Measurements from ENCODE around the gene FYCO1.
A peak's percentile ranks its signal among the peaks of the same experiment; 100 is the strongest.

Gene FYCO1

DNA sequence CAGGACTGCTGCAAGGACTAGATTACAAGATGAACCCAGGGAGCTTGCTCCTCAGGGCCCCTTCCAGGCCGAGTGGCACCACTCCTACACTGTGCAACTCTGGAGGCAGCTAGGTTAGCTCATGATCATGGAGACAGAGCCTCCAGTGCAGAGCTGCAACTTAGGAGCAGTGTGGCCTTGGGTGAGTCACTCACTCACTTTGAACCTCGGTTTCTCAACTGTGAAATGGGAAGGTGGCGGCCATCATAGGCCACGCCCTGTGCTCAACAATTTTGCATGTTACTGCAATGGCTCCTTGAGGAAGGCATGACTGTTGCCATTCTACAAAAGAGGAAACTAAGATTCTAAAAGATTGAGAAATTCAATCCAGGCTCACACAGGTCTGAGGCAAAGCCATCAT lies 63.5 kb downstream of the FYCO1 start:
- H3K27ac ChIP-seq: no peak overlapping the region
- TF ChIP-seq, protein P1, sequence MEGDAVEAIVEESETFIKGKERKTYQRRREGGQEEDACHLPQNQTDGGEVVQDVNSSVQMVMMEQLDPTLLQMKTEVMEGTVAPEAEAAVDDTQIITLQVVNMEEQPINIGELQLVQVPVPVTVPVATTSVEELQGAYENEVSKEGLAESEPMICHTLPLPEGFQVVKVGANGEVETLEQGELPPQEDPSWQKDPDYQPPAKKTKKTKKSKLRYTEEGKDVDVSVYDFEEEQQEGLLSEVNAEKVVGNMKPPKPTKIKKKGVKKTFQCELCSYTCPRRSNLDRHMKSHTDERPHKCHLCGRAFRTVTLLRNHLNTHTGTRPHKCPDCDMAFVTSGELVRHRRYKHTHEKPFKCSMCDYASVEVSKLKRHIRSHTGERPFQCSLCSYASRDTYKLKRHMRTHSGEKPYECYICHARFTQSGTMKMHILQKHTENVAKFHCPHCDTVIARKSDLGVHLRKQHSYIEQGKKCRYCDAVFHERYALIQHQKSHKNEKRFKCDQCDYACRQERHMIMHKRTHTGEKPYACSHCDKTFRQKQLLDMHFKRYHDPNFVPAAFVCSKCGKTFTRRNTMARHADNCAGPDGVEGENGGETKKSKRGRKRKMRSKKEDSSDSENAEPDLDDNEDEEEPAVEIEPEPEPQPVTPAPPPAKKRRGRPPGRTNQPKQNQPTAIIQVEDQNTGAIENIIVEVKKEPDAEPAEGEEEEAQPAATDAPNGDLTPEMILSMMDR (IDR thresholded peaks at IDR 0.05): no peak
- no peak for TF ChIP-seq ZFX (IDR thresholded peaks at IDR 0.05; ENCODE audit: borderline replicate concordance)

DNA sequence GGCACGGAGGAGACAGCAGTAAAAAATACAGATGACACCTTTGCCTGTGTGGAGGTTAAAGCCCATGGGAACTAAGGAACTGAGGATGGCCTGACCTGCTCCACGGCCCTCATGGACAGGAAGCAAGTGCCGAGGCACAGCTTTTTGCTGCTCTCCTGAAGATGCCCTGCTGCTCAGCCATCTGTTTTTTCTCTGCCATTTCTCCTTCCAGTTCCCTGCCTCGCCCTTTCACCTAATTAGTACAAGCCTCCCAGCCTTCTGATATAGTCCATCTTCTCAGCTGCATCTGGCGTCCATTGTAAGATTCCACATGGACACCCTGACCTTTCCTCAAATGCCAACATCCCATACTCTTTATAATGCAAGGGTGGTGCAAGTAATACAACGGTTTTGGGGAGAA lies 64.1 kb downstream of the FYCO1 start:
- no peak overlapping the region for H3K27ac ChIP-seq
- no peak for TF ChIP-seq ZFX (IDR thresholded peaks at IDR 0.05; ENCODE audit: borderline replicate concordance)
- TF ChIP-seq, protein P1 (IDR thresholded peaks at IDR 0.05): no peak

DNA sequence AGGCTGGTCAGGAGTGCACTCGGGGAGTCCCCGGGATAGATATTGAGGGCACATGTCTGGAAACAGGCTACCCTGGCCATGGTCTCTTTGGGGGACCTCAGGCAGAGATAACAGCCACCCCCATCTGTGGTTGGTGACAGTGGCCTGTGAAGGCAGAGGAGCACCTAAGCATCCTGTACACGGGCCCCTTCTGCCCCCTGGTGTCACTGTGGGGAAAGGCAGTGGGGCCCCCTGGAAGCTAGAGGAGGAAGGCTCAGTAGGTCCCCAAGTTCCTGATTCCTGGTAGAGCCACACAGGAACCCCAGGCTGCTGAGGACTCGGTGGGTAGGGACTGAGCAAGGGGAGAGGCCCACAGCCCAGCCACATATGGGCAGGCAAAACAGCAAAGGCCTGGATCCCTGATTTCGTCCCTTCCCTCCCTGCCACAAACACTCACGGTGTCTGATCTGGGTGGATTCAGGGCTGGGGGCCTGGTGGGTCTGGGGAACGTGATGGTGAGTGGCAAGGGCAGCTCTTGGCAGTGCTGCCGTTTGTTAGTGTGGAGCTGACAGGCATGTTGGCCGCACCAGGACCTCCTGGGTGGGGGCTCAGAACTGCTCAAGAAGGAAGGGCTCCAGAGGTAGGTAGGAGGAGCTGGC lies 66.5 kb downstream of the FYCO1 start:
- H3K27ac ChIP-seq: no peak overlapping the region

DNA sequence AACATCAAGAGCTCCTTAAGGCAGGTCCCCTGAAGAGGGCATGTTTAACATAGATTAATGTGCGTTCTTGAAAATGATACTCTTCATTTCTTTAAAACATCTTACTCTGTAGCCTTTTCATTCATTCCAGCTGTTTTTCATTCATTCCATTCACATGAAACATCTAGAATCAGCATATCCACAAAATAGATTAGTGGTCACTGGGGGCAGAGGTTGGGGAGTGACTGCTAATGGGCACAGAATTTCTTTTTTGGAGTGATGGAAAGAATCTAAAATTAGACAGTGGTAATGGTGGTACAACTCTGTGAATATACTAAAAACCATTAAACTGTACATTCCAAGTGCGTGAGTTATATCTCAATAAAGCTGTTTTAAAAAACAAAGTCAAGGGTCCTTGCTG lies 67.7 kb downstream of the FYCO1 start:
- no peak overlapping the region for H3K27ac ChIP-seq
- TF ChIP-seq, protein P1 (IDR thresholded peaks at IDR 0.05): no peak
- no peak for TF ChIP-seq ZFX (IDR thresholded peaks at IDR 0.05; ENCODE audit: borderline replicate concordance)

More for the DNA sequence above, 66.5 kb downstream of the FYCO1 start:
- no peak for TF ChIP-seq ZFX (IDR thresholded peaks at IDR 0.05; ENCODE audit: borderline replicate concordance)
- TF ChIP-seq, protein P1 (IDR thresholded peaks at IDR 0.05): peak; percentile 70

DNA sequence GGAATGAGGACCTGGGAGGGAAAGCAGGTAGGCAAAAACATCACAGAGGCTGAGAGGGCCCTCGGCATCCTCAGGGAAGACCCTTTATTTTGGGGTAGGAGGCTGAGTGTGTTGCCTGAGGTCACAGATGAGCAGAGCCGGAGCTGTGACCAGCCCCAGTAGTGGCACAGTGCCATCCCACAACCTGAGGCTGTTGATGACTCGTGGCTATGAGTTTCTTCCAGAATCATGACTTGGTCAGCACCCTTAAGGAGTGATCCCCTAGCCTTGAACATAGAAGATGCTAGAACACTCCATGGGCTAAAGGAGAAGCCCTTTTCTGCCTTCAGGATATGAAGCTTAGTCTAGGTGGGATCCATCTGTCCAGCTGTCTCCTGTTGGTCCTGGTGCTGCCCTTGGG lies 71.9 kb downstream of the FYCO1 start:
- H3K27ac ChIP-seq: no peak overlapping the region
- no peak for TF ChIP-seq ZFX (IDR thresholded peaks at IDR 0.05; ENCODE audit: borderline replicate concordance)
- TF ChIP-seq, protein P1 (IDR thresholded peaks at IDR 0.05): no peak

DNA sequence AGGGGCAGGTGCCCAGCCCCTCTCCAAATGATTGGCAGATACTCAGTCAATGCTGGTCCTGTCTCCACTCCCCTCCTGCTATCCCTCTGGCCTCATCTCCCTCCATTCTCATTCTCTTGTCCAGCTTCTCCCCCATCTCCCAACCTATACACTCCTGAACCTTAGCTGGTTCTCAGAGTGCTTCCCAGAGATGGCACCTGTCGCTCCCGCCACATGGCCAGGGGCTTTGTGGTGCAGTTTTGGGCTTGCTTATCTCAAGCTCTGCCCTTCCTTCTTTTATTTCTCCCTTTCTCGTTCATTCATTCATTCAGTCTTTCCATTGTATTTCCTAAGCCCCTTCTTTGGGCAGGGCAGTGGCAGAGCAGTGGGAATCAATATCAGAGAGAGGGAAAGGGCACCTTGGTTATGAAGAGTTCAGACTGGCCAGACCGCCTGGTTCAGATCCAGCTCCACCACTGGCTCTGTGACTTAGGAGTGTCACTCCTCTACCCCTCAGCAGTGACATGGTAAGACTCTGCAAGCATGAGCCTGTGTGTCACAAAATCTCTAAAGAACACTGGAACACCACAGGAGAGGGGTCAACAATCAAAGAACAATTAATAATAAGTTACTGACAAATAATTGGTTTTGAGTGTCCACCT lies 72.6 kb downstream of the FYCO1 start:
- H3K27ac ChIP-seq: no peak overlapping the region
- TF ChIP-seq, protein P1 (IDR thresholded peaks at IDR 0.05): no peak
- no peak for TF ChIP-seq ZFX (IDR thresholded peaks at IDR 0.05; ENCODE audit: borderline replicate concordance)

DNA sequence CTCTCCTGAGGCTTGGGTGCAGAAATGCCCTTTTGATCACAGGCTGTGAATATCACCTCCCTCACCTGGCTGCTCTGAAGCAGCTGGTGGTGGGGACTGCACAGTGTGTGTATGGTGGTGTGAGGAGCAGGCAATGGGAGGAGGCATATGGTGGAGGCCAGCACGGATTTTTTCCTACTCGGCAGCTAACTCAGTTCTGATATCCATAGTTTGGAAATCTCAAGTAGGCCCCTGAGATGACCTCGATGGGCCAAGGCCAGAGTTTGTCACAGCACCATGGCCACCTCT lies 73.6 kb downstream of the FYCO1 start:
- TF ChIP-seq, protein P1 (IDR thresholded peaks at IDR 0.05): no peak
- no peak for TF ChIP-seq ZFX (IDR thresholded peaks at IDR 0.05; ENCODE audit: borderline replicate concordance)
- H3K27ac ChIP-seq: no peak overlapping the region

Measured in 22Rv1 (cell line).